ENCODE measurements around the gene HOMER2. TPM values are rescaled to one million over a fixed set of nuclear protein-coding genes. Genes with fewer than 3 reads are reported as not detected.
"Not testable (repeated sequence)": the region's sequence is repeated elsewhere in the genome, so short reads cannot be mapped to it uniquely, and the experiment has no call there.

HOMER2 gene
- total and polyA plus RNA-seq, 9 of the 15 experiments (the other 6 are each of a cell fraction or from before 2014, with no cell fraction given), result 0.13 to 0.47 (median 0.29) TPM; not detected in 1

- no peak for TF ChIP-seq ZNF449 (CRISPR knock-in tag; IDR thresholded peaks at IDR 0.05)
- TF ChIP-seq EGR1 (conservative IDR thresholded peaks at IDR 0.05), result no peak
- TF ChIP-seq CHD2 (IDR thresholded peaks at IDR 0.05; ENCODE audit: low read depth, low read length), result no peak
- TF ChIP-seq DNMT1 (IDR thresholded peaks at IDR 0.05), result no peak
- TF ChIP-seq NR2F6 (CRISPR knock-in tag; IDR thresholded peaks at IDR 0.05), result no peak
- TF ChIP-seq ZNF583 (CRISPR knock-in tag; IDR thresholded peaks at IDR 0.05), result no peak
- TF ChIP-seq BDP1 (IDR thresholded peaks at IDR 0.05; ENCODE audit: insufficient read depth, insufficient read length), result no peak
- no peak for TF ChIP-seq ATF4 (CRISPR knock-in tag; IDR thresholded peaks at IDR 0.05)
- no peak for TF ChIP-seq PRMT5 (CRISPR knock-in tag; IDR thresholded peaks at IDR 0.05)
These were observed 81.7 kb downstream of the HOMER2 start (continued) for GRCh38 chr15:82870727-82871320.

GRCh38 chr15:82865981-82866380 lies 86.5 kb downstream of the HOMER2 start:
- CTCF ChIA-PET (ENCODE audit: low intra/inter-chr PET ratio); BruUV-seq (replicated peaks); FAIRE-seq; H3K9ac ChIP-seq (ENCODE audit: insufficient read depth in 1 of 2, low read depth in 2 of 2, low read length in 2 of 2); H3K79me2 ChIP-seq (ENCODE audit: control insufficient read depth, insufficient read depth, low read length); DNase-seq (ENCODE audit: extremely low read depth in 1 of 4, low spot score in 3 of 4); in situ Hi-C loops (cut with MboI); H3K9me1 ChIP-seq (ENCODE audit: control insufficient read depth, insufficient read depth, low read length); H2AFZ ChIP-seq (ENCODE audit: low read depth, low read length); intact Hi-C loops (cut with micrococcal nuclease); H3K4me1 ChIP-seq (replicated peaks in 1 of 2; ENCODE audit: control insufficient read depth in 2 of 2, insufficient read depth in 2 of 2, low read length in 2 of 2); H3K4me2 ChIP-seq (ENCODE audit: insufficient read depth, low read length); H3K36me3 ChIP-seq (ENCODE audit: control insufficient read depth, insufficient read depth, low read length); H3K4me3 ChIP-seq; H3K9me3 ChIP-seq (replicated peaks; ENCODE audit: control insufficient read depth, insufficient read depth, low read depth, low read length); ATAC-seq; H4K20me1 ChIP-seq (replicated peaks; ENCODE audit: control insufficient read depth, insufficient read depth, low read length); H3K27ac ChIP-seq (ENCODE audit: extremely low read depth, low read depth, low read length): not testable (repeated sequence)
- peaks cover 15 to 21% of the 10 kb centered on the region in 2 experiments for H3K27me3 ChIP-seq (ENCODE audit: control insufficient read depth in 2 of 2, insufficient read depth in 2 of 2, low read length in 2 of 2)
- POLR2A ChIA-PET, result interaction anchor here (0.9 to 1.2 kb wide), 2 partner anchors 8 to 26 kb away, joined by 3 to 4 read pairs; no protein-coding TSS in a partner anchor
- 0% methylated on average over 3 of the region's 3 CpGs for WGBS (ENCODE audit: insufficient coverage, low coverage, missing lambda C conversion rate)

- H3K4me2 ChIP-seq (ENCODE audit: insufficient read depth, low read length); H3K79me2 ChIP-seq (ENCODE audit: control insufficient read depth, insufficient read depth, low read length); H3K27ac ChIP-seq (ENCODE audit: extremely low read depth, low read depth, low read length); H3K9me1 ChIP-seq (ENCODE audit: control insufficient read depth, insufficient read depth, low read length); H3K9ac ChIP-seq (ENCODE audit: insufficient read depth in 1 of 2, low read depth in 2 of 2, low read length in 2 of 2); ATAC-seq; H3K4me3 ChIP-seq; BruUV-seq (replicated peaks); H3K9me3 ChIP-seq (replicated peaks; ENCODE audit: control insufficient read depth, insufficient read depth, low read depth, low read length); FAIRE-seq; in situ Hi-C loops (cut with MboI); intact Hi-C loops (cut with micrococcal nuclease); DNase-seq (ENCODE audit: extremely low read depth in 1 of 4, low spot score in 3 of 4); H4K20me1 ChIP-seq (replicated peaks; ENCODE audit: control insufficient read depth, insufficient read depth, low read length); CTCF ChIA-PET (ENCODE audit: low intra/inter-chr PET ratio); H2AFZ ChIP-seq (ENCODE audit: low read depth, low read length); H3K36me3 ChIP-seq (ENCODE audit: control insufficient read depth, insufficient read depth, low read length); H3K4me1 ChIP-seq (replicated peaks in 1 of 2; ENCODE audit: control insufficient read depth in 2 of 2, insufficient read depth in 2 of 2, low read length in 2 of 2): not testable (repeated sequence)
- POLR2A ChIA-PET, result interaction anchor here (0.9 to 1.2 kb wide), 2 partner anchors 9 to 27 kb away, joined by 3 to 4 read pairs; no protein-coding TSS in a partner anchor
- H3K27me3 ChIP-seq (ENCODE audit: control insufficient read depth in 2 of 2, insufficient read depth in 2 of 2, low read length in 2 of 2), result peaks cover 15 to 21% of the 10 kb centered on the region in 2 experiments
- WGBS (ENCODE audit: insufficient coverage, low coverage, missing lambda C conversion rate), result 6% methylated on average over 4 of the region's 4 CpGs
These were observed 86.9 kb downstream of the HOMER2 start for GRCh38 chr15:82865581-82865980.

All from K562 (cell line).